ENCODE measurements around the gene SERP2. TPM values are rescaled to one million over a fixed set of nuclear protein-coding genes. Genes with fewer than 3 reads are reported as not detected.

SERP2 gene
- total and polyA plus RNA-seq, 2 of the 8 experiments (the other 6 are each of a cell fraction or from before 2014, with no cell fraction given) = 2.0 to 2.3 TPM

GRCh38 chr13:44334751-44335150 lies 38.9 kb upstream of the SERP2 start:
- H3K9me3 ChIP-seq (ENCODE audit: insufficient read depth in 2 of 2, low read depth in 1 of 2, low read length in 1 of 2) = no peaks in the 10 kb centered on the region
- H2BK15ac ChIP-seq (ENCODE audit: low read length) = no peak overlapping the region
- no peak overlapping the region for H3K56ac ChIP-seq (replicated peaks; ENCODE audit: insufficient read length, low read depth, low read length)
- no peak overlapping the region for H2BK5ac ChIP-seq (ENCODE audit: low read depth, low read length)
- H3K4me3 ChIP-seq (ENCODE audit: extremely low read depth in 1 of 4, insufficient read depth in 2 of 4, low read depth in 3 of 4, low read length in 4 of 4) = no peak overlapping the region
- H4K91ac ChIP-seq (replicated peaks; ENCODE audit: insufficient read length, low read length) = no peak overlapping the region
- no peak overlapping the region for H3K4me2 ChIP-seq (ENCODE audit: insufficient read depth in 1 of 2, low read depth in 2 of 2, low read length in 2 of 2)
- no peak overlapping the region for H3K23ac ChIP-seq (ENCODE audit: insufficient read length)
- H3K14ac ChIP-seq (ENCODE audit: insufficient read length) = no peak overlapping the region
- no peaks in the 10 kb centered on the region for H3K27me3 ChIP-seq (replicated peaks in 1 of 4; ENCODE audit: control insufficient read depth in 3 of 4, extremely low read depth in 1 of 4, insufficient read depth in 3 of 4, low read length in 3 of 4)
- H3K4me1 ChIP-seq (replicated peaks in 1 of 4; ENCODE audit: control insufficient read depth in 3 of 4, insufficient read depth in 4 of 4, low read length in 3 of 4) = no peaks in the 10 kb centered on the region; a peak in 2 of 7 replicates
- no peak for DNase-seq (ENCODE audit: low read depth in 1 of 2, low spot score in 2 of 2)
- no peaks in the 10 kb centered on the region for H3K36me3 ChIP-seq (ENCODE audit: control insufficient read depth in 2 of 4, insufficient read depth in 4 of 4, low read length in 3 of 4)
- TF ChIP-seq MAFK (IDR thresholded peaks at IDR 0.05; ENCODE audit: low read depth, low read length) (no peak), CTCF (IDR thresholded peaks at IDR 0.05; ENCODE audit: control extremely low read depth in 1 of 3, insufficient read depth in 1 of 3, low read depth in 1 of 3, low read length in 3 of 3) (no peak), BRCA1 (IDR thresholded peaks at IDR 0.05; ENCODE audit: low read depth, low read length) (no peak), RNF2 (IDR thresholded peaks at IDR 0.05; ENCODE audit: borderline replicate concordance, low read depth, low read length, missing control alignments, poor library complexity, severe bottlenecking) (no peak), FOSL1 (IDR thresholded peaks at IDR 0.05; ENCODE audit: insufficient read depth, low read depth, low read length) (no peak), YY1 (IDR thresholded peaks at IDR 0.05; ENCODE audit: low read depth, low read length) (no peak), KDM4A (IDR thresholded peaks at IDR 0.05; ENCODE audit: low read depth, low read length, severe bottlenecking) (no peak), RFX5 (IDR thresholded peaks at IDR 0.05; ENCODE audit: borderline replicate concordance, low read depth, low read length) (no peak), GTF2F1 (IDR thresholded peaks at IDR 0.05; ENCODE audit: borderline replicate concordance, low read depth, low read length) (no peak), TEAD4 (IDR thresholded peaks at IDR 0.05; ENCODE audit: low read depth, low read length) (no peak)
- H3K27ac ChIP-seq (ENCODE audit: low read depth, low read length) = no peak overlapping the region
- no peak overlapping the region for H4K8ac ChIP-seq (ENCODE audit: extremely low read depth, insufficient read depth, low read length)
- H4K20me1 ChIP-seq (replicated peaks in 1 of 2; ENCODE audit: control insufficient read depth in 1 of 2, insufficient read depth in 2 of 2, low read length in 2 of 2) = no peaks in the 10 kb centered on the region
- H3K79me2 ChIP-seq (ENCODE audit: control insufficient read depth in 1 of 2, insufficient read depth in 2 of 2, low read length in 2 of 2) = no peaks in the 10 kb centered on the region
- H2BK20ac ChIP-seq (ENCODE audit: low read length) = no peak overlapping the region
- no peak overlapping the region for H4K5ac ChIP-seq (ENCODE audit: insufficient read length, low read depth, low read length)
- ChIA-PET CTCF (ENCODE audit: partially characterized antibody) (no interaction called here), POLR2A (ENCODE audit: partially characterized antibody) (no interaction called here)
- FAIRE-seq = no peak
- no peak overlapping the region for H2AFZ ChIP-seq (ENCODE audit: low read length)
- H2BK12ac ChIP-seq (ENCODE audit: low read depth, low read length) = no peak overlapping the region
- H3K18ac ChIP-seq (ENCODE audit: extremely low read depth, low read length) = no peak overlapping the region
- WGBS, 2 experiments (ENCODE audit: extremely low coverage in 1 of 2, insufficient coverage in 1 of 2, insufficient read length in 1 of 2, insufficient replicate concordance in 2 of 2, low coverage in 1 of 2, low lambda C conversion rate in 2 of 2, missing lambda C conversion rate in 1 of 2) = 88% methylated on average over 2 of the region's 2 CpGs; no CpG with 5 or more reads in 1 of the 2 experiments
- H2BK120ac ChIP-seq (replicated peaks; ENCODE audit: low read depth, low read length) = no peak overlapping the region
- H3K4ac ChIP-seq (replicated peaks; ENCODE audit: insufficient read length, low read depth, low read length) = no peak overlapping the region
- H3K79me1 ChIP-seq (ENCODE audit: low read depth, low read length) = no peaks in the 10 kb centered on the region
- H3K9ac ChIP-seq (replicated peaks in 1 of 4; ENCODE audit: extremely low read depth in 1 of 4, low read depth in 3 of 4, low read length in 3 of 4) = no peak overlapping the region
- H2AK5ac ChIP-seq (ENCODE audit: low read depth, low read length) = no peak overlapping the region
- H3K23me2 ChIP-seq (ENCODE audit: low read depth, low read length) = no peaks in the 10 kb centered on the region
